Activated CD8-positive, alpha-beta memory T cell treated with anti-CD3 and anti-CD28 coated beads, Interleukin-2, amount 50 U/mL, for 24 hours (primary cell): Measurements from ENCODE around the gene TMEM217.
"Not testable (repeated sequence)": the region's sequence is repeated elsewhere in the genome, so short reads cannot be mapped to it uniquely, and the experiment has no call there.

ENCODE experiments used
- DNase-seq: peaks from one replicate; pipeline ENCODE4 v3.0.0-alpha.2; 2020; ENCODE audit errors: extremely low read depth

Gene TMEM217

GRCh38 chr6:37218061-37218460, 39.9 kb downstream of the TMEM217 start:
- no peak for DNase-seq

- DNase-seq = no peak
Observed at GRCh38 chr6:37212268-37212667, 45.7 kb downstream of the TMEM217 start.

GRCh38 chr6:37210313-37210968, 47.5 kb downstream of the TMEM217 start:
- peak; percentile 61 for DNase-seq

GRCh38 chr6:37209461-37210205, 48.3 kb downstream of the TMEM217 start:
- DNase-seq = no peak

- DNase-seq = no peak
Observed at GRCh38 chr6:37208793-37209192, 49.2 kb downstream of the TMEM217 start.

GRCh38 chr6:37207903-37208456, 50.0 kb downstream of the TMEM217 start:
- DNase-seq = peak; percentile 85

- DNase-seq = no peak
Observed at GRCh38 chr6:37206622-37207021, 51.3 kb downstream of the TMEM217 start.

- no peak for DNase-seq
Observed at GRCh38 chr6:37205997-37206340, 52.0 kb downstream of the TMEM217 start.

GRCh38 chr6:37205175-37205996, 52.6 kb downstream of the TMEM217 start:
- no peak for DNase-seq

- no peak for DNase-seq
Observed at GRCh38 chr6:37204014-37204751, 53.8 kb downstream of the TMEM217 start.

- DNase-seq = no peak
Observed at GRCh38 chr6:37202788-37203491, 55.0 kb downstream of the TMEM217 start.

- DNase-seq = no peak
Observed at GRCh38 chr6:37201726-37202125, 56.2 kb downstream of the TMEM217 start.

- DNase-seq = no peak
Observed at GRCh38 chr6:37200085-37200484, 57.9 kb downstream of the TMEM217 start.

- not testable (repeated sequence) for DNase-seq
Observed at GRCh38 chr6:37196451-37196850, 61.5 kb downstream of the TMEM217 start.

GRCh38 chr6:37194886-37195285, 63.1 kb downstream of the TMEM217 start:
- not testable (repeated sequence) for DNase-seq

- DNase-seq = no peak
Observed at GRCh38 chr6:37192666-37193065, 65.3 kb downstream of the TMEM217 start.

GRCh38 chr6:37190159-37190535, 67.8 kb downstream of the TMEM217 start:
- DNase-seq = no peak

GRCh38 chr6:37188962-37189510, 68.9 kb downstream of the TMEM217 start:
- DNase-seq = no peak

- DNase-seq = no peak
Observed at GRCh38 chr6:37187321-37188022, 70.5 kb downstream of the TMEM217 start.
